Activated CD8-positive, alpha-beta T cell treated with anti-CD3 and anti-CD28 coated beads for 36 hours (primary cell): Measurements from ENCODE around the gene EED. TPM values are rescaled to one million over a fixed set of nuclear protein-coding genes. Genes with fewer than 3 reads are reported as not detected.

ENCODE experiments used
- ATAC-seq: fragments of 200-7000 bp; cut with Tn5 transposase; one replicate; pipeline ENCODE4 v1.10.0; 2021; ENCODE audit warnings: mild to moderate bottlenecking, moderate library complexity
- CTCF ChIA-PET: fragments of 350-600 bp; sonication (Branson Sonifier 250); formaldehyde crosslinking; loops from one replicate; lab custom pipeline; 2021; ENCODE audit warnings: antibody characterized with exemption; lab: Charles Lee
- POLR2A ChIA-PET: fragments of 350-600 bp; sonication (Branson Sonifier 250); formaldehyde crosslinking; loops from one replicate; lab custom pipeline; 2021; ENCODE audit warnings: antibody characterized with exemption; lab: Charles Lee
- DNase-seq: peaks from one replicate; pipeline ENCODE4 v3.0.0-alpha.2; 2020
- H3K27ac Mint-ChIP-seq: one replicate; pipeline ENCODE4 v1.8.0; 2021; ENCODE audit warnings: mild to moderate bottlenecking, mixed read lengths
- H3K27me3 Mint-ChIP-seq: one replicate; pipeline ENCODE4 v1.8.0; 2021; ENCODE audit warnings: mixed read lengths
- H3K36me3 Mint-ChIP-seq: one replicate; pipeline ENCODE4 v1.8.0; 2021; ENCODE audit warnings: low read depth, mixed read lengths
- H3K4me1 Mint-ChIP-seq: one replicate; pipeline ENCODE4 v1.8.0; 2021; ENCODE audit warnings: low read depth, mixed read lengths
- H3K4me3 Mint-ChIP-seq: one replicate; pipeline ENCODE4 v1.8.0; 2021; ENCODE audit warnings: mild to moderate bottlenecking, moderate library complexity, mixed read lengths
- H3K9me3 Mint-ChIP-seq: one replicate; pipeline ENCODE4 v1.8.0; 2021; ENCODE audit warnings: mixed read lengths
- intact Hi-C: fragments of 100-400 bp; cut with micrococcal nuclease; formaldehyde crosslinking; loops from one replicate; pipeline ENCODE4 v1.10.0; 2022
- total RNA-seq, 2 experiments: library from RNA; stranded (reverse); gene quantifications; one replicate each; pipeline ENCODE4 v1.2.3, GENCODE V29; 2021
- TF ChIP-seq, protein P1 (sequence below): fragments of 200-600 bp; IDR thresholded peaks from one replicate; pipeline ENCODE4 v1.8.0; 2022; ENCODE audit warnings: antibody characterized with exemption, mild to moderate bottlenecking

The EED gene
- total RNA-seq, 2 experiments from 2014 or later: 114 to 117 TPM

DNA sequence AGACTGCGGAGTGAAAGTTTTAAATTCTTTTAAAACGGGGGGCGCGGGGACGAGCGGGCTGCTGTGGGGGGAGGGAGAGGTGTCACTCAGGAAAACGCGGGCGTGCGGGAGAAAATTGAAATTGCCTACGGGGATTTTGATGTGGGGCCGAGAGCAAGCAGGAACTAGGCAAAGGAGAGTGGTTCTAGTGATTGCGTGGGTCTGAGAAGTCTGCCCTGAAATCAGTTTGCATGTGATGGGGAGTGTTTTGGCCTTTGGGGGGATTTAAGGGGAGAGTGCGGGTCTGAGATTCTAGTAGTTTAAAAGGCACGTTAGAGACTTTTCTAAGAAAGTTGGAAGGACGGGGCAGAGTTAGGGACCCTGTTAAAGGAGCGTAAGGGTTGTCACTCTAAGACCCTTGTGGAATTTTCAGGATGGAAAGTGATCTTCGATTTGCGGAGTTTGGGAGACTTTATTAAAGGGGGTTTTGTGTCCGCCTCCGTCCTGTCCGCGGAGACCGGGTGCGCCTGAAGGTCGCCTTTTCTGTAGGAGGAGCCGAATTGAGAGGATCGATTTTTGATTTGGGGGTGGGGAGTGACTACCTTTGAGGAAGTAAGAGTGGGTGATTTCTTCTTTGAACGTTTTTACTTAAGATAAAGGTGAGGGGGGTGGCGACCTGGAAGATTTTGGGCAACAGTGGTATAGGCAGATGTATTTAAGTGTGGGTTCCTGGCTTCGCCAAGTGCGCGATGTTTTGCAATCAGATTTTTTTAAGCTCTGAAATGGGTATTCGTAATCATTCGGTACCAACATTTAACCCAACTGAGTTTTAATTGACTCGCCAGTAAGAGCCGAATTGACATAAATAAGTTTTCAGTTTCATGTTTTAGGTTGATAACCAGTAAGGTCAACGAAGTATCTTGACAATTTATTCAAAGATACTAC, 1.1 kb downstream of the EED start:
- Mint-ChIP-seq H3K9me3 (no peaks in the 10 kb centered on the region), H3K27ac (no peak overlapping the region), H3K4me1 (peaks cover 34% of the 10 kb centered on the region), H3K4me3 (no peak overlapping the region), H3K27me3 (no peaks in the 10 kb centered on the region), H3K36me3 (peaks cover 26% of the 10 kb centered on the region)
- TF ChIP-seq, protein P1, sequence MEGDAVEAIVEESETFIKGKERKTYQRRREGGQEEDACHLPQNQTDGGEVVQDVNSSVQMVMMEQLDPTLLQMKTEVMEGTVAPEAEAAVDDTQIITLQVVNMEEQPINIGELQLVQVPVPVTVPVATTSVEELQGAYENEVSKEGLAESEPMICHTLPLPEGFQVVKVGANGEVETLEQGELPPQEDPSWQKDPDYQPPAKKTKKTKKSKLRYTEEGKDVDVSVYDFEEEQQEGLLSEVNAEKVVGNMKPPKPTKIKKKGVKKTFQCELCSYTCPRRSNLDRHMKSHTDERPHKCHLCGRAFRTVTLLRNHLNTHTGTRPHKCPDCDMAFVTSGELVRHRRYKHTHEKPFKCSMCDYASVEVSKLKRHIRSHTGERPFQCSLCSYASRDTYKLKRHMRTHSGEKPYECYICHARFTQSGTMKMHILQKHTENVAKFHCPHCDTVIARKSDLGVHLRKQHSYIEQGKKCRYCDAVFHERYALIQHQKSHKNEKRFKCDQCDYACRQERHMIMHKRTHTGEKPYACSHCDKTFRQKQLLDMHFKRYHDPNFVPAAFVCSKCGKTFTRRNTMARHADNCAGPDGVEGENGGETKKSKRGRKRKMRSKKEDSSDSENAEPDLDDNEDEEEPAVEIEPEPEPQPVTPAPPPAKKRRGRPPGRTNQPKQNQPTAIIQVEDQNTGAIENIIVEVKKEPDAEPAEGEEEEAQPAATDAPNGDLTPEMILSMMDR: no peak
- intact Hi-C loops: loop anchor here (5.0 kb wide), 1 partner anchor 42 kb away; no protein-coding TSS in a partner anchor
- ChIA-PET CTCF (interaction anchor here (1.6 to 2.6 kb wide), 4 partner anchors 15 to 204 kb away, joined by 6 to 11 read pairs (median 8); no protein-coding TSS in a partner anchor), POLR2A (interaction anchor here (0.7 to 3.9 kb wide), 16 partner anchors 10 to 617 kb away, joined by 3 to 37 read pairs (median 4); partner anchors contain the start of genes PICALM and TMEM126B)
- ATAC-seq: peak; percentile 26
- DNase-seq: peak; percentile 53

DNA sequence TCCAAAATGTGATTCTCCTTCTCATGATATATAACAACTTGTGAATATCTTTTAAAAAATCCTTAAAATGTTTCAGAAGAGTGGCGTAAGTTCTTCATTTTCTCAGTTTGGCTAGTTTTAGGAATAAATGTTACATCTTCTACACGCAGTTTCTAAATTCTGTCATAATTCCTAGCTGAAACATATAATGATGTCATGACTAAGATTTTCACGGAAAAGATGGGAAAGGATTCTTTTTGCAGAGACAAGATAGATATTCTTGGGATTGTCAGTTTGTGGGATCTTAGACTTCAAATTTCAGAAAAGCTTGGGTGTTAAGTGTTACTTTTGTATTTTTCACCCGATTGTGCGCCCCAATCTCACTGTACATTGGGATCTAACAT, 1.7 kb downstream of the EED start:
- CTCF ChIA-PET: interaction anchor here (1.6 to 2.6 kb wide), 4 partner anchors 15 to 204 kb away, joined by 6 to 11 read pairs (median 8); no protein-coding TSS in a partner anchor
- POLR2A ChIA-PET: interaction anchor here (0.7 to 3.9 kb wide), 9 partner anchors 9 to 205 kb away, joined by 3 to 37 read pairs (median 4); partner anchors contain the start of gene PICALM
- no peaks in the 10 kb centered on the region for H3K27me3 Mint-ChIP-seq
- H3K27ac Mint-ChIP-seq: no peak overlapping the region
- TF ChIP-seq, protein P1: no peak
- no peak overlapping the region for H3K4me3 Mint-ChIP-seq
- no peak for DNase-seq
- peaks cover 28% of the 10 kb centered on the region for H3K36me3 Mint-ChIP-seq
- intact Hi-C loops: loop anchor here (5.0 kb wide), 1 partner anchor 41 kb away; no protein-coding TSS in a partner anchor
- ATAC-seq: no peak
- peaks cover 34% of the 10 kb centered on the region for H3K4me1 Mint-ChIP-seq
- H3K9me3 Mint-ChIP-seq: no peaks in the 10 kb centered on the region

DNA sequence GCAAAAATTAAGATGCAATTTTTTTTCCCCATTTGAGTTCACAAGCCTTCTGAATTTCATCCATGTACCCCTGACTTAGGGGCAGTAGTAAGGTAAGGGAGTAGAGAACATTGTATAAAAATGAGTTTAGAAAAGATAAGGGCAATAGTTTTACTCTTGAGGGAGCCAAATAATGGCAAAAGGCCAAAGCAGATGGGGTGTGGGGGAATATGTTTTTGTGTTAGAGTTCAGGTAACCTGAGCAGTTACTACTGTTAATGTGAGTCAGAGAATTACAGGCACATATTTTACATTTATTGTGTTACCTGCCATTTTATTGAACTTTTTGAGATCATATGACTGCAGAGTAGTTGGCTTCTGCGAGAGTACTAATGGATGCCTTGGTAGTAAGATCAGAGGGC, 3.1 kb downstream of the EED start:
- ATAC-seq: no peak
- TF ChIP-seq, protein P1: no peak
- intact Hi-C loops: loop anchor here (5.0 kb wide), 1 partner anchor 40 kb away; no protein-coding TSS in a partner anchor
- Mint-ChIP-seq H3K4me3 (no peak overlapping the region), H3K36me3 (peaks cover 39% of the 10 kb centered on the region), H3K27me3 (no peaks in the 10 kb centered on the region), H3K4me1 (peaks cover 43% of the 10 kb centered on the region), H3K27ac (peak overlapping the region; percentile 69), H3K9me3 (no peaks in the 10 kb centered on the region)
- DNase-seq: no peak
- ChIA-PET CTCF (interaction anchor here (1.6 kb wide), 2 partner anchors 54 to 206 kb away, joined by 5 to 8 read pairs; no protein-coding TSS in a partner anchor), POLR2A (interaction anchor here (1.5 to 3.9 kb wide), 3 partner anchors 29 to 206 kb away, joined by 3 to 37 read pairs (median 4); partner anchors contain the start of gene PICALM)

DNA sequence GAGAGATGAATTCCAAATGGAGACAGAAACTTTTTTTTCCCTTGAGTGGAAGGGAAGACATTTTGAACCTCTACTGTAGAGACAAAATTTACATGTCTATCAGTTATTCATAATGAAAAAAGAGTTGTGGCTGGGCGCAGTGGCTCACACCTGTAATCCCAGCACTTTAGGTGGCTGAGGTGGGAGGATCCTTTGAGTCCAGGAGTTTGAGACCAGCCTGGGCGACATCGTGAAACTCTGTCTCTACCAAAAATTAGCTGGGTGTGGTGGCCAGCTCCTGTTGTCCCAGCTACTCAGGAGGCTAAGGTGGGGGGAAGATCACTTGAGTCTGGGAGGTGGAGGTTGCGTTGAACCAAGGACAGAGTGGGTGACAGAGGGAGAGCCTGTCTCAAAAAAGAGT, 4.1 kb downstream of the EED start:
- Mint-ChIP-seq H3K27me3 (no peaks in the 10 kb centered on the region), H3K4me3 (no peak overlapping the region), H3K4me1 (peaks cover 45% of the 10 kb centered on the region), H3K36me3 (peaks cover 46% of the 10 kb centered on the region), H3K27ac (peak overlapping the region; percentile 69), H3K9me3 (no peaks in the 10 kb centered on the region)
- ChIA-PET CTCF (interaction anchor here (1.3 to 1.6 kb wide), 4 partner anchors 12 to 206 kb away, joined by 3 to 5 read pairs (median 4); no protein-coding TSS in a partner anchor), POLR2A (interaction anchor here (0.7 to 1.6 kb wide), 4 partner anchors 10 to 180 kb away, joined by 3 to 4 read pairs (median 3); partner anchors contain the start of gene PICALM)
- TF ChIP-seq, protein P1: no peak
- DNase-seq (peak; percentile 41), ATAC-seq (no peak)
- intact Hi-C loops: loop anchor here (5.0 kb wide), 1 partner anchor 39 kb away; no protein-coding TSS in a partner anchor
